Measurements from ENCODE around the gene IFNA1. TPM values are rescaled to one million over a fixed set of nuclear protein-coding genes. Genes with fewer than 3 reads are reported as not detected.

IFNA1 gene
- total RNA-seq: not detected in 2 replicates

GRCh38 chr9:21440139-21440538, at the start of gene IFNA1:
Gene IFNA1 (plus strand): TSS chr9:21440439. CDS start chr9:21440508, 69 bp downstream.
- intact Hi-C loops (cut with micrococcal nuclease): no loop called here
- no peak for DNase-seq (ENCODE audit: low spot score)
- Mint-ChIP-seq H3K27me3 (ENCODE audit: low read depth) (peaks cover 31% of the 10 kb centered on the region), H3K36me3 (ENCODE audit: low read depth) (no peaks in the 10 kb centered on the region), H3K4me1 (ENCODE audit: low read depth) (peaks cover 10% of the 10 kb centered on the region), H3K27ac (no peak within 1 kb of the TSS), H3K4me3 (ENCODE audit: low read depth) (no peak within 1 kb of the TSS), H3K9me3 (no peaks in the 10 kb centered on the region)

GRCh38 chr9:21392270-21392669, 48.0 kb upstream of the IFNA1 start:
- Mint-ChIP-seq H3K27me3 (ENCODE audit: low read depth) (peaks cover 67% of the 10 kb centered on the region), H3K36me3 (ENCODE audit: low read depth) (no peaks in the 10 kb centered on the region), H3K4me3 (ENCODE audit: low read depth) (no peak overlapping the region), H3K4me1 (ENCODE audit: low read depth) (peaks cover 10% of the 10 kb centered on the region), H3K27ac (no peak overlapping the region), H3K9me3 (no peaks in the 10 kb centered on the region)
- no peak for DNase-seq (ENCODE audit: low spot score)
- intact Hi-C loops (cut with micrococcal nuclease): no loop called here

- Mint-ChIP-seq H3K36me3 (ENCODE audit: low read depth) (no peaks in the 10 kb centered on the region), H3K27ac (no peak overlapping the region), H3K9me3 (no peaks in the 10 kb centered on the region), H3K27me3 (ENCODE audit: low read depth) (peaks cover 65% of the 10 kb centered on the region), H3K4me1 (ENCODE audit: low read depth) (peaks cover 16% of the 10 kb centered on the region), H3K4me3 (ENCODE audit: low read depth) (peak overlapping the region; percentile 81)
- intact Hi-C loops (cut with micrococcal nuclease): loop anchor here (1.0 kb wide), 1 partner anchor 70 kb away; no protein-coding TSS in a partner anchor
- DNase-seq (ENCODE audit: low spot score): peak; percentile 33
These were observed 44.2 kb upstream of the IFNA1 start for GRCh38 chr9:21395778-21396717.

GRCh38 chr9:21398955-21399489, 41.2 kb upstream of the IFNA1 start:
- no peaks in the 10 kb centered on the region for H3K36me3 Mint-ChIP-seq (ENCODE audit: low read depth)
- no peak overlapping the region for H3K27ac Mint-ChIP-seq
- intact Hi-C loops (cut with micrococcal nuclease): no loop called here
- no peaks in the 10 kb centered on the region for H3K9me3 Mint-ChIP-seq
- H3K4me3 Mint-ChIP-seq (ENCODE audit: low read depth): no peak overlapping the region
- H3K27me3 Mint-ChIP-seq (ENCODE audit: low read depth): peaks cover 62% of the 10 kb centered on the region
- DNase-seq (ENCODE audit: low spot score): no peak
- H3K4me1 Mint-ChIP-seq (ENCODE audit: low read depth): peaks cover 25% of the 10 kb centered on the region

GRCh38 chr9:21399956-21400355, 40.3 kb upstream of the IFNA1 start:
- H3K36me3 Mint-ChIP-seq (ENCODE audit: low read depth): no peaks in the 10 kb centered on the region
- DNase-seq (ENCODE audit: low spot score): no peak
- H3K4me3 Mint-ChIP-seq (ENCODE audit: low read depth): no peak overlapping the region
- H3K27me3 Mint-ChIP-seq (ENCODE audit: low read depth): peaks cover 68% of the 10 kb centered on the region
- peaks cover 25% of the 10 kb centered on the region for H3K4me1 Mint-ChIP-seq (ENCODE audit: low read depth)
- H3K27ac Mint-ChIP-seq: no peak overlapping the region
- intact Hi-C loops (cut with micrococcal nuclease): loop anchor here (5.0 kb wide), 1 partner anchor 37 kb away; no protein-coding TSS in a partner anchor
- no peaks in the 10 kb centered on the region for H3K9me3 Mint-ChIP-seq

GRCh38 chr9:21402386-21403251, 37.6 kb upstream of the IFNA1 start:
- Mint-ChIP-seq H3K4me3 (ENCODE audit: low read depth) (peak overlapping the region; percentile 54), H3K27ac (no peak overlapping the region), H3K27me3 (ENCODE audit: low read depth) (peaks cover 69% of the 10 kb centered on the region), H3K4me1 (ENCODE audit: low read depth) (peaks cover 12% of the 10 kb centered on the region), H3K36me3 (ENCODE audit: low read depth) (no peaks in the 10 kb centered on the region), H3K9me3 (no peaks in the 10 kb centered on the region)
- intact Hi-C loops (cut with micrococcal nuclease): loop anchor here (5.0 kb wide), 1 partner anchor 35 kb away; no protein-coding TSS in a partner anchor
- DNase-seq (ENCODE audit: low spot score): no peak

- Mint-ChIP-seq H3K4me3 (ENCODE audit: low read depth) (no peak overlapping the region), H3K9me3 (no peaks in the 10 kb centered on the region), H3K27ac (no peak overlapping the region), H3K36me3 (ENCODE audit: low read depth) (no peaks in the 10 kb centered on the region), H3K4me1 (ENCODE audit: low read depth) (peaks cover 12% of the 10 kb centered on the region), H3K27me3 (ENCODE audit: low read depth) (peaks cover 60% of the 10 kb centered on the region)
- no peak for DNase-seq (ENCODE audit: low spot score)
- intact Hi-C loops (cut with micrococcal nuclease): loop anchor here (5.0 kb wide), 1 partner anchor 33 kb away; no protein-coding TSS in a partner anchor
These were observed 36.1 kb upstream of the IFNA1 start for GRCh38 chr9:21404146-21404545.

- no peak within 1 kb of the TSS for H3K27ac Mint-ChIP-seq
- intact Hi-C loops (cut with micrococcal nuclease): no loop called here
- peaks cover 52% of the 10 kb centered on the region for H3K27me3 Mint-ChIP-seq (ENCODE audit: low read depth)
- H3K4me3 Mint-ChIP-seq (ENCODE audit: low read depth): no peak within 1 kb of the TSS
- H3K36me3 Mint-ChIP-seq (ENCODE audit: low read depth): no peaks in the 10 kb centered on the region
- H3K9me3 Mint-ChIP-seq: no peaks in the 10 kb centered on the region
- no peak for DNase-seq (ENCODE audit: low spot score)
- no peaks in the 10 kb centered on the region for H3K4me1 Mint-ChIP-seq (ENCODE audit: low read depth)
These were observed 31.4 kb upstream of the IFNA1 start, which contains the start of gene IFNA8 for GRCh38 chr9:21408817-21409216. Gene IFNA8 (plus strand): TSS chr9:21409117. CDS start chr9:21409177, 60 bp downstream.

GRCh38 chr9:21412107-21412506, 28.1 kb upstream of the IFNA1 start:
- no peaks in the 10 kb centered on the region for H3K9me3 Mint-ChIP-seq
- H3K4me3 Mint-ChIP-seq (ENCODE audit: low read depth): no peak overlapping the region

GRCh38 chr9:21413151-21413550, 27.1 kb upstream of the IFNA1 start:
- H3K4me1 Mint-ChIP-seq (ENCODE audit: low read depth): no peaks in the 10 kb centered on the region

More at GRCh38 chr9:21412107-21412506, 28.1 kb upstream of the IFNA1 start:
- intact Hi-C loops (cut with micrococcal nuclease): no loop called here
- Mint-ChIP-seq H3K4me1 (ENCODE audit: low read depth) (no peaks in the 10 kb centered on the region), H3K27me3 (ENCODE audit: low read depth) (peaks cover 43% of the 10 kb centered on the region), H3K36me3 (ENCODE audit: low read depth) (no peaks in the 10 kb centered on the region), H3K27ac (no peak overlapping the region)
- no peak for DNase-seq (ENCODE audit: low spot score)

GRCh38 chr9:21413624-21414023, 26.6 kb upstream of the IFNA1 start:
- no peaks in the 10 kb centered on the region for H3K9me3 Mint-ChIP-seq
- H3K27me3 Mint-ChIP-seq (ENCODE audit: low read depth): peaks cover 38% of the 10 kb centered on the region
- H3K4me1 Mint-ChIP-seq (ENCODE audit: low read depth): no peaks in the 10 kb centered on the region
- H3K4me3 Mint-ChIP-seq (ENCODE audit: low read depth): no peak overlapping the region
- DNase-seq (ENCODE audit: low spot score): no peak
- H3K27ac Mint-ChIP-seq: no peak overlapping the region
- no peaks in the 10 kb centered on the region for H3K36me3 Mint-ChIP-seq (ENCODE audit: low read depth)
- intact Hi-C loops (cut with micrococcal nuclease): no loop called here

More at GRCh38 chr9:21413151-21413550, 27.1 kb upstream of the IFNA1 start:
- Mint-ChIP-seq H3K36me3 (ENCODE audit: low read depth) (no peaks in the 10 kb centered on the region), H3K9me3 (no peaks in the 10 kb centered on the region), H3K4me3 (ENCODE audit: low read depth) (no peak overlapping the region), H3K27me3 (ENCODE audit: low read depth) (peaks cover 38% of the 10 kb centered on the region), H3K27ac (no peak overlapping the region)
- intact Hi-C loops (cut with micrococcal nuclease): no loop called here
- DNase-seq (ENCODE audit: low spot score): no peak

GRCh38 chr9:21414220-21414940, 25.9 kb upstream of the IFNA1 start:
- no peak for DNase-seq (ENCODE audit: low spot score)
- no peaks in the 10 kb centered on the region for H3K9me3 Mint-ChIP-seq
- H3K36me3 Mint-ChIP-seq (ENCODE audit: low read depth): no peaks in the 10 kb centered on the region
- peaks cover 32% of the 10 kb centered on the region for H3K27me3 Mint-ChIP-seq (ENCODE audit: low read depth)
- H3K27ac Mint-ChIP-seq: no peak overlapping the region
- no peak overlapping the region for H3K4me3 Mint-ChIP-seq (ENCODE audit: low read depth)
- no peaks in the 10 kb centered on the region for H3K4me1 Mint-ChIP-seq (ENCODE audit: low read depth)
- intact Hi-C loops (cut with micrococcal nuclease): no loop called here

Measured in activated T-helper 2 cell treated with anti-CD3 and anti-CD28 coated beads, Interferon-gamma antibody, Interleukin-2, Interleukin-4, amounts not matched to agents 10 μg/mL and 5 μg/mL and 100 μg/mL, durations not matched to agents 14 hours and 24 hours and 36 hours (primary cell).